GM18861 (cell line): ENCODE measurements around the gene SCUBE1.

Experiments used
- ATAC-seq: cut with Tn5 transposase; IDR thresholded peaks from one replicate; pipeline ENCODE4 v1.9.1; 2021; ENCODE audit not compliant: unreplicated experiment

Gene SCUBE1

DNA sequence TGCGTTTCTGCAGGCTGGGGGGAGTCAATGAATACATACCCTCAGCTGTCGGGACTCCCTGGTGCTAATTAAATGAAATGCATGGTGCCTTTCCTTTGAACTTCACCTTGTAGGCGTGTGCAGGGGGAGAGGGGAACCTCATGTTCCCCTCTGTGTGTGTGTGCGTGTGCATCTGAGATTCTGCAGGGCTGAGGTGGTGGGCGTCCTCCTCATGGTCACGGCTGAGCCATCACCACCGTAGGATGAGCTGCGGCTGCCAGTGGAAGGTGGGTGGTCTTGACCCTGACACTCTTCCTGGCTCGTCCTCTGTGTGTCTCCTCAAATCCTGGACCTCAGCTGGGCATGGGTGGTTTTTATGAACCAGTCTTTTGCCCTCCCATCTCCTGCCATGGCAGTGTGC is 103.2 kb downstream of the SCUBE1 start:
- ATAC-seq = no peak

DNA sequence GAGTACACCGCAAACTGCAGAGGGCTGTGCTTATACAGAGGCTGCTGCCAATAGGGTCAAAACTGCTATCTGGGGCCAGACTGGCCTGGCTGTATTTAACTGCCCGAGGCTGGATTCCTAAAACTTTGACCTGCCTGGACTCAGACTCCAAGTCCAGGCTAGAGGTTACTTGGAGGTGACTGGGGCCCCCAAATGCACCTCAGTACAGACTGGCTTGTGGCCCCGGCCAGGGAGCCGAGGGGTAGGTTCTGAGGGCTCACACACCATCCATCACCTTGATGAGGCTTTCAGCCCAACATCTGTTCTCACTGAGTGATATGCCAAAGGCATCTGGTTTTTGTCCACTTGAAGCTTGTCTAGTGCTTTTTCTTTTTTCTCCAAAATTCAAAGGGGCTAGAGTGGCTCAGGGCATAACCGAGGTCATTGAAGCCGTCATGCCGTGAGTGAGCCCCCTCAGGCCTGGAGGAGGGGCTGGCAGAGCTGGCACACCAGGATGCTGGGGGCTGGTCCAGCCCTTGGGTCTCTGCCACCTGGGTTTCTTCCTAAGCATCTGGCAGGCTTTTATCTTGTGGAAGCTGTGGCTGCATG is 103.9 kb downstream of the SCUBE1 start:
- ATAC-seq = no peak

DNA sequence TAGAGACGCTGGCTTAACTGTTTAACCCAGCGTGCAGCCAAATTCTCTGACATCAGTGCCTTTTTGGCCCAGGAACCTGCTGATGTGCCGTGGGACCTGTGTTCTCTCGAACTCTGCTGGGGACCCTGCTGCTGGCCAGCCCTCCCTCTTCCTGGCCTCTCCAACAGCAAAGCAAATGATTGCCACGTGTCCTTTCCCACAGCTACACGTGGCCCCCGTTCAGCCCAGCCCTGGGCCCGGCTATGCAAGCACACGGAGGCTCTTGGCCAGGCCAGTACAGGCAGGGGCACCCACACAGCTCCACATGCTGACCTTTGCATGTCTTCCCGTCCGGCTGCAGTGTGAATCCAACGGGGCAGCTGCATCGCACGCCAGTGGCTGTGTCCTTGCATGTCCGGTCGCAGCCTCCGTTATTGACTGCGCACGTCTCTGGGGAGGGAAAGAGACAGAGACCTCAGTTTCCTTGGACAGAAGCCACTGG is 104.6 kb downstream of the SCUBE1 start:
- ATAC-seq = no peak

DNA sequence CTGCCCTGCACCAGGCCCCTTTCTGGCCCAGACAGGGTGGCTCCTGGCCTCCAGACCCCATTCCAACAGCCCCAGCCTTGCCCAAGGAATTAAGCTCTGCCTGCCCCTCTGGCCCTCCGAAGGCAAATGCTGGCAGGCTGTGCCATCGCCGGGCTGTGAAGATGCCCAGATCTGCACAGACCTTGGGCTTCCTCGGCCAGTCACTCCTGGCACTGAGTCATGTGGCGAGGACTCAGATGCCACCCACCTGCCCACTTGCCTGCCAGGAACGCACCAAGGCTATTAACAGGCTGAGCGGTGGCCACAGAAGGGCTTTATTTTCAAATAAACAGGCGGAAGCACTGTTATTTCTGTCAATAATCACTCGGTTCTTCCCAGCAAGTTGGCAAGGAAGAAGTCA is 105.9 kb downstream of the SCUBE1 start:
- no peak for ATAC-seq

DNA sequence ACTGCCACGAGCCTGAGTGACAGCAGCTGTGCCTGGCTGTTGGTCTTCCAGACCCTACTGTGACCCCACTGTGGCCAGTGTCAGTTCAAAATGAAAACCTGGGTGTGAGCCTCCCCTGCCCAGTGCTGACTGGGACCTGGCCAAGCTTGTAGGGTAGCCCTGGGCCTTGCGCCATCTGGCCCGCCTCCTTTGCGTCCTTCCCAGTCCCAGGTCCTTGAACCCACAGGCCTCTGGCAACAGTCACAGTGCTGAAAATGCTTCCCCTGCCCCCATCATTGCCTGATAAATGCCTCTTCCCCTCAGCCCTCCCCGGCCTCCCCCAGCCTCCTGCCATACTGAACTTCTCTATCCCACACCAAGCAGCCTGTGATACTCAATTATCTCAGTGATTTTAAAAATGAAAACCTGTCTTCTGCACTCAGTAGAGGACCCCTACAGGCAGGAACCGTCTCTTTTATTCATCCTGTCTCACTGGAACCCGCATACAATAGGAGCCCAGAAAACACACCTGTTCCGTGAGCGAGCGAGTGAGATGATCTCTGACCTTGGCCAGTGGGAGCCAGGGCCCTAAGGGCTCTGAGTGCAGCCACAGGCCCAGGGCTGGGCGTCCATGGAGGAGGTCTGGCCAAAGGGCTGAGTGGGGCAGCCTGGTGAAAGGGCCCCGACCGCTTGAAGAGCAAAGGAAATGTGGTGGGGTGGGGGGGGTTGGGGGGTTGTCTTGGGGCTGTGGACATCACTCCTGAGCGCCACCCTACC is 106.6 kb downstream of the SCUBE1 start:
- no peak for ATAC-seq

DNA sequence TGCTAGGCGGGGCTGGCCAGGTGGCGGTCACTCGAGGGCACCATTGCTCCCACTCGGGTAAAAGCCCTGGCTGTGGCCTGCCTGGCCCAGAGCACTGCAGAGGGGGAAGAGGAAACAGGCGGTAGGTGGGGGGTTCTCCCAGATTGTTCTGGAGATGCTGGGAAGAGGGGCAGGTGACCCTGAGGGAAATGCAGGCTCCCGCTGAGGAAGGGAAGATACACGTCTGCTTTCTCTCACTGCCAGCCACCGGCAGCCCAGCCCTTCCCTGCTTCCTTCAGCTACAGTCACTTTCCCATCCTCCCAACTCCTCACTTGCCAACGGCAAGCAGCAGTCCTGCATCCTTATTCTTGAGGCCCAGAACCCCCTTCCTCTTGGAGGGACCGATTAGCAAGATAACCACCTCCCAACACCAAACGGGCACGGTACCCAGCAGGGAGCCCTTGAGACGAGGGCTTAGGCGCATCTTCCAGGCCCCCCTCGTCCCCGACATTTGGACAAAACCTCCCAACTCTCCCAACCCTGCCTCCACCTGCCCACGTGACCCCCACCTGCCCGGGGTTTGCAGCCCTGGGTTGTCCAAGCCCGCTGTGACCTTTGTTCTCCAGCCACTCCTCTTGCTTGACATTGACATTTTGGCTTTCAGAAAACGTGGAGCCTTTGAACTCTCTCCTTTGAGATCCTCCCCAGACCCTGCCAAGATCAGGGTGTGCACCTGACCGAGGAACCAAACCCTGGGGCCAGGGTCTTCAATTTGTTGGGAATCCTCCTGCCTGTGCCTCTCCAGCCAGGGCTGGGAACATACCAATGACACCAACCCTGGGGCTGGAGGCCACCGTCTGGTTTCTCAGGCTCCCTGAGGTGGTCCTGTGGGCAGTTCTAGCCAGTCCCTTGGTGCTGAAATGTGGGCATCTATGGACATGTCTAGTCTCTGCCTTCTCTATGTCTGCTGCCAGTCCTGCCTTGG is 107.4 kb downstream of the SCUBE1 start:
- ATAC-seq = no peak

DNA sequence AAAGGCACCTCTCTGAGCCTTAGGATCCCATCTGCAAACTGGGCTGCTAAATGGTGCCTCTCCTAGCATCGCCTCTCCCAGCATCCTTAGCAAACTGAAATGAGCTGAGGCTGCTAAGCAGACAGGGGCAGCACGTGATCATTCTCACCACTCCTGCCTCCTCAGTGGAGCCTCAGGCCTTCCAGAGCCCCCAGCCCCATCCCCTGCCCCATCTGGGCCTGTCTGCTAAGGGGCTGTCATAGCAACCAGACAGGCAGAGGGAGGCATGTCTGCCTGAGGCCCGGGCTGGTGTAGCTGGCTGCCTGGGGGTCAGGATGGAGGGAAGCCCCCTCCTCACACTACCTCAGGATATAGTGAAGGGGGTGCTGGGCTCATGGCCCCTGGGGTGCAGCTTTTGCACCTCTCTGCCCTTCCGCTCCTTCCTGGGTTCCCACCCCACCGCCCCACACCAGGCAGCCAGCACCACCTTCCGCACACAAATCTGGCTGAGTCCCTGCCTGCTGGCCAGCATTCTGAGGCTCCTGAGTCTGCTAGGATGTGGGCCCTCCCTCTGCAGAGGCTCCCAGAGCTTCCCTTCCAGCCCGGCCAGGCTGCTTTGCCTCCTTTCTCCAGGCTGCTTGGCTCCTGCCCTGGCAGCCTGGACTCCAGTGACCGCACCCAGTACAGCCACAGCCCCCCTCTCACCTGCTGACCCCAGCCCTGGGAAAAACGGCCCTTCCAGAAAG is 108.7 kb downstream of the SCUBE1 start:
- no peak for ATAC-seq

DNA sequence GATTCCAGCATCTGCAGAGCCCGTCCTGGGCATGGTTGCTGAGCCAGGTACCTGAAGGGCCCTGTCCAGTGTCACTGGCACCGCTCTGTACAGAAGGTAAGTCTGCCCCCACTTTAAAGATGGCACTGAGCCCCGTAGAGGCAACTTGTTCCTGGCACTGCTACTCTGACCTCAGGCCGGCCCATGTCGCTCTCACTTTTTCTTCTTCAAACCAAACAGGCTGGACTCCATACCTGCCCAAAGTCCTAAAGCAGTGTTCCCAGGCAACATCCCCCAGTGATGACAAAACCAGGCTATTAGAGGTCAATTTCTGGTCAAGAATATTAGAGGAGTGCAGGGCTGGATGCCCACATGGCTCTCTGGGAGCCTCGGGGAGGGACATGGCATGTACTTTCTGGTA is 109.6 kb downstream of the SCUBE1 start:
- no peak for ATAC-seq

DNA sequence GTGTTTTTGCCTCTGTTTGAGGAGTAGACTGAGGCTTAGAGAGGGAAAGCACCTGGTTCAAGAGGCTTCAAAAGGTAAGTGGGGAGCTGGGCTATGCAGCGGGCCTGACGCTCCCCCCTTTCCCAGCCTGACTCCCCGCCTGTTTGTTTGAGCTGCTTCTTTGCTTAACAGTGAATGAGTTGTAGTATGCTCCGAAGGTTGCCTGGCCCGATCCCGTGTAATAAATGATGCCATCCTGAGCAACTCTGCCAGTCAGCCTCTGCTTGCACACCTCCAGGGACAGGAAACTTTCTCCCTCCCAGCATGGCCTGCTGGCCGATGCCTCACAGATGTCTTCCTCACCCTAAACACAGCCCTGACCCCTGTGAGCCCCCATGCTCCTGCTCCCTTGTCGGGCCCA is 110.7 kb downstream of the SCUBE1 start:
- ATAC-seq = no peak

DNA sequence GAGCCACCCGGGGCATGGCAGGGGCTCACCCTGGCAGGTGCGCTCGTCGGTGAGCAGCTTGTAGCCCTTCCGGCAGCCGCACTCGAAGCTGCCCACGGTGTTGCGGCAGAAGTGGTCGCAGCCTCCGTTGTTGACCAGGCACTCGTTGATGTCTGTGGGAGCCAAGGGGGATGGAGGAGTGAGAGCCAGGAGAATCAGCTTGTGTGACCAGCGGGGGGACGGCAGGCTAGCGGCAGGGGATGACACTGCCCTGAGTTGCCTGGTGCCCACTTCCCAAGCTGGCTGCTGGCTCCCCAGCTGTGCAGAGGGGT is 111.5 kb downstream of the SCUBE1 start:
- ATAC-seq = no peak

DNA sequence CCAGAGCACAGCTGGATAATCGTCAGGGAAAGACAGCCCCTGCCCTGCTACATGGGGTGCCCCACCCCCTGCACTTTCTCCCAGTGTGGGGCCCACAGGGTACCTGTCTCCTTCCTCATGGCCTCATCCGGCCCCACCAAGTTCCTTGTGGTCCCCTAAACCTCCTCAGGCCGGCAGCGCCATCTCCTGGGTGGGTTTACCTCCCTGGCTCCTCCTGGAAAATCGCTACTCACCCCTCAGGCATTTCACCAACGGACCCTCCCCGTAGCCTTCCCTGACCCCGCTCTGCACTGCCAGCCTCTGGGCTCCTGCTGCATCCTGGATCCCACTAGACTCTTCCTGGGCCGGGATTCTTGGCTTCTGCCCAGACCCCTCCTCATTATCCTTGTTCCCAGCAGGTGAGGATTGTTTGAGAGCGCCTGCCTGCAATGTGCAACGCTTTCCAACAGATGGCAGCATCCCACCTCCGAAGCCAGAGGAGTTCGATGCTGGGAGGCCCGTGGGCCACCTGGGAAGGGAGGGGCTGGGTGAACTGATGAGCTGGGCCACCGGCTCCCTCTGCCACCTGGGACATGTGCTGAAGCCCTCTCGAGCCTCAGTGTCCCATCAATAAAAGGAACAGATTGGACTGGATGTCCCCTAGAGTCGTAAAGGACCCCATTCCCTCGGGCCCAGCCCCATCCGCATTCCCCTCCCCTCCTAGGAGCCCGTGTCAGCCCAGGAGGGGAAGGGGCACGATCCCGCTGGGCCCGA is 112.0 kb downstream of the SCUBE1 start:
- no peak for ATAC-seq

DNA sequence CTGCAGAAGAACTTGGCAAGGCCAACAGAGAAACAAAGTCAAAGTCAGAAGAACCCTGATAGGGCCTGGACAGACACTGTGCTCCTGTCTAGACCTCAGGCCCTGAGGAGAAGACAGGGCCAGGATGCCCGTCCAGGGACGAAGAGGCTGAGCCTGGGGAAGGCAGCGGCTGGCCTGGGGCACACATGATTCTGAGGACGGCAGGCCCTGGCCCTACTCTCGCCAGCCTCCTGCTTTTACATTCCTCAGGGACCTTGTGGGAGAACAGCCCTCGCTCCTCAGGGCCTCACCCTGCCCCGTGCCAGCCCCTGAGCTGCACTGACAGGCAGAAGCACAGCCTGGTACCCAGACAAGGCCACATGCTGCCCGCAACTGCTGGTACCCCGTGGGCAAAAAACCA is 112.6 kb downstream of the SCUBE1 start:
- no peak for ATAC-seq

DNA sequence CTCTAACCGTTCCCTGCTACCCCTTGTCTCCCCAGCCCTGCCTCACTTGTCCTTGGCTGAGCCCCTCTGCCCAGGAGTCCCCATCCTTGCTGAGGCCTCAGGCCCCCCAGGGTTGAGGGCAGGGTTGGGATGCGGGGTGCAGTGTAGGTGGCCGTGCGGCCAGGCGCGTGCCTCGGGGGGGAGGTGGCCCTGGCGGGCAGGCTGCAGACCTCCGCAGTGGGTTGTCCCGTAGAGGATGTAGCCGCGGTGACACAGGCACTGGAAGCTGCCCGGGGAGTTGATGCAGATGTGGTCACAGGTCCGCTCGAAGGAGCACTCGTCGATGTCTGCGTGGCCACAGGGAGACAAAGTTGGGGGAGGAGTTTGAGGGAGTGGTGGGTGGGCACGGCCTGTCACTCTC is 114.3 kb downstream of the SCUBE1 start:
- ATAC-seq = no peak

DNA sequence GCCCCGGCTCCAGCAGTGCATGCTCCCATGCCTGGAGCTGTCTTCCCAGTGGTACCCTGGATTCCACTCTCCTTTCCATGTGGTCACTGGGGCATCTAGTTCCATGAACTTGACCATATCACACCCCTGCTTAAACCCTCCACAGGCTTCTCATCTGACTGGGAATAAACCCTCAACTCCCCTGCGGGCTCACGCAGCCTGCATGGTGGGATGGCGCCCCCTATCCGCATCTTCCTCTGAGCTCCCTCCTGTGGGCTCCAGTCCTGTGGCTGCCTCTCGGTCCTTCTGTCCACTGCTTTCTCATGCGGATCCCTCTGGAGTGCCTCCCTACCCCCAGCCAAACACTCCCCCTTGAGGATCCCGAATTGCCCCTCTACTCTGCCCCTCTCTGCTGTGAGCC is 114.8 kb downstream of the SCUBE1 start:
- no peak for ATAC-seq

DNA sequence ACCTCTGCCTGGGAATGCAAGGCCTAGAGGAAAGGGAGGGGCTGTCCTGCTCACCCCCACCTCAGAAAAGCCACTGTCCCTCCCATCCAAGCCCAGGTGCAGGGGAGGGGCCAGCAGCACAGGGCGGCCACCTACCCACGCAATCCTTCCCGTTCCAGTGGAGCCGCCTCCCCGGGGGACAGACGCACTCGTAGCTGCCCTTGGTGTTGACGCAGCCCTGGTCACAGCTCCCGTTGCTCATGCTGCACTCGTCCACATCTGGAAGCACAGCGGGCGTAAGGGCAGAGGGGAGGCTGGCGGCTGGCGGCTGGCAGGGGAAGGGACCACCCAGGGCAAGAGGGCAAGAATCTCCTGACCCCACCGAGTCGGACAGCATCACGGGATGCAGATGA is 115.9 kb downstream of the SCUBE1 start:
- ATAC-seq = no peak

DNA sequence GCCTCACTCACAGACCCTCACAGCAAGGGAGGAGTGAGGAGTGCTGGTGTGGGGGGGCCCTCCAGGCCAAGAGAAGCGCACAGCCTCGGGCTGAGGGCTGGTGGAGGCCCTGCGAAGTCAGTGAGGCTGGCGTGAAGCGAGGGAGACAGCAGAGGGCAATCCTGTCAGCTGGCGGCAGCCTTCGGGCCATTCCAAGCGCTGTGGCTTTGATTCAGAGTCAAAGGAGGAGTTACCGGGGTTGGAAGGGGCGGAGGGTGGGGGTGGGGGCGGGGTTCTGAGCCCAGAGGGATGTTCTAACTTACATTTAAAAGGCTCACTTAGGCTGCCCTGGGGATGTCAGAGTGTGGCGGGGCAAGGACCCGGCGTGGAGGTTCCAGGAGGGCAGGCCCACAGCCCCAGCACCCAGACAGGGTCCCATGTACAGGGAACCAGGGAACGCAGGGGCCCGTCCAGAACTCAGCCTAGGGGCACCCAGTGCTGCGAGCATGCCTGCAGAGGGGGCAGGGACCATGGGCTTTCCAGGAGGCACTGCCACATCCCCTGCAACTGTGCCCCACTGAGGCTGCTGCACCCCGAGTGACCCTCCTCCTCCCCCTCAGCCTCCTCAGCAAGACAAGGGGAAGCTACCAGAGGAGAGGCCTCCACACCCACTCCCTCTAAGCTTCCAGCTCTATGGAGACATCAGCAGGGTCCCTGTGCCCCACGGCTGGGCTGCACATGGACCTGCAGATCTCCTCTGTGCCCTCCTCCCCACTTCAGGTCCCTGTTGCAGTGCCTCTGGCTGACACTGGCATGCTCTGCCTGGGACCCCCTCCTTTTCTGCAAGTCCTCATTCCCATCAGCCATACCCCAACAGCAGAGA is 116.6 kb downstream of the SCUBE1 start:
- ATAC-seq = no peak

DNA sequence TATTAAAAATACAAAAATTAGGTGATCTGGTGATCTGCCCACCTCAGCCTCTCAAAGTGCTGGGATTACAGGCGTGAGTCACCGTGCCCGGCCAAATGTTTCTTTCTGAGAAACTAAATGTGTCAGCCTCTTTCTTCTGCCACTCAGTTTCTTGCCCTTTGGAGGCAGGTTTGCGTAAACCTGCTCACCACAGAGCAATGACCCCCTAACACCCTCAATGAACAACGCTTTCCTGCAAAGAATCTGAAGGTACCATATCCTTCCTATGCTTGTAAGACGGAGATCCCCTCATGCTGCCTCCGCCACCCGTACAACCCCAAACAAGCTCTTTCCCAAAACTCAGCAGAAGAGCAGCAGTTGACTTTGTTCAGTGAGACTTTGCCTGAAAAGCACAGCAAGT is 117.6 kb downstream of the SCUBE1 start:
- ATAC-seq = no peak

DNA sequence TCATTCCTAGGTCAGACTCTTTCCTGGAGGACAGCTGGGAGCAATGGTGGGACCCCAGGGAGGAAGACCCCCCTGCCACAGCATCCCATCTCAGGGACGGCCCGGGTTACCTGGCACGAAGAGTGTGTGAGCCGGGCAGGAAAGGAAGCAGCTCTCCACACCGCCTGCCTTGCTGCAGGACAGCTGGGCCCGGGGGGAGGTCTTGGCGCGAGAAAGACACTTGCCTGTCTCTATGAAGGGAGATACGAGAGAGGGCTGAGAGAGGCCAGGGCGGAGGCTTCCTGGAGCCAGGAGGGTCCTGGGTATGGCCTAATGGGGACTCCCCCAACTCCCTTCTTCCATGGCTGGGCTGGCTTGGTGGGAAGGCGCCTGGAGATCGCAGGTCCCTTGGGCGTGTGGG is 120.2 kb downstream of the SCUBE1 start:
- no peak for ATAC-seq

DNA sequence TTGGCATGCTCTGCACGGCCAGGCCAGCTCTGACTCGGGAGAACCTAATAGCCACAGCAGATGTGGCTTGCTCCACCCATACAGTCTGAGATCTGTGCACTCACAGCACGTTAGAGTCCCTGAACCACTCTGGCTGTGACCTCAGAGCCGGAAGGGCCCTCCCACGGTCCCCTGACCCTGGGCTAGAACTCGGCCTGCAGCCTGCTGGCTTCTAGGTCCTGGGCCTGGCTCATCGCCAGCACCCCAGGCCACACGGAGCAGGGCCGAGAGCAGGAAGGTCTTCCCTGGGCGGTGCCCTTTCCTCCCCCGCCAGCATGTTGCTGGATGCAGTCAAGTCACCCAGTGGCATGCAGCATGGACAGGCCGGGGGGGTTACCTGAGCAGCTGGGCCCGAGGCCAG is 120.9 kb downstream of the SCUBE1 start:
- ATAC-seq = no peak
